Hepatocyte (in vitro differentiated cells): ENCODE measurements around the gene TESK1. TPM values are rescaled to one million over a fixed set of nuclear protein-coding genes. Genes with fewer than 3 reads are reported as not detected.
A peak's percentile ranks its signal among the peaks of the same experiment; 100 is the strongest.

Source experiments
- DNase-seq: peaks from one replicate; pipeline ENCODE4 v3.0.0-alpha.2; 2016; ENCODE audit warnings: low spot score
- H2AFZ ChIP-seq: fragments of 200-600 bp; sonication (generic); 2 replicates; pipeline ENCODE4 v1.6.0; 2016; ENCODE audit warnings: antibody characterized with exemption, mild to moderate bottlenecking
- H3K27ac ChIP-seq: fragments of 200-600 bp; sonication (generic); 2 replicates; pipeline ENCODE4 v1.5.1; 2016; ENCODE audit warnings: mild to moderate bottlenecking
- H3K27me3 ChIP-seq: fragments of 200-600 bp; sonication (generic); 2 replicates; pipeline ENCODE4 v1.6.1; 2016
- H3K36me3 ChIP-seq: fragments of 200-600 bp; sonication (generic); replicated peaks from 2 replicates; pipeline ENCODE4 v1.5.1; 2016; ENCODE audit warnings: low read depth; ENCODE audit not compliant: insufficient read depth
- H3K4me1 ChIP-seq: fragments of 200-600 bp; sonication (generic); 2 replicates; pipeline ENCODE4 v1.5.1; 2016; ENCODE audit warnings: mild to moderate bottlenecking, moderate library complexity; ENCODE audit not compliant: insufficient read depth
- H3K4me2 ChIP-seq: fragments of 200-600 bp; sonication (generic); 2 replicates; pipeline ENCODE4 v1.6.0; 2016
- H3K4me3 ChIP-seq: fragments of 200-600 bp; sonication (generic); 2 replicates; pipeline ENCODE4 v1.5.1; 2016; ENCODE audit warnings: mild to moderate bottlenecking
- H3K79me2 ChIP-seq: fragments of 200-600 bp; sonication (generic); 2 replicates; pipeline ENCODE4 v1.6.0; 2017; ENCODE audit warnings: mild to moderate bottlenecking
- H3K9me2 ChIP-seq: fragments of 200-600 bp; sonication (generic); replicated peaks from 2 replicates; pipeline ENCODE4 v1.6.0; 2017; ENCODE audit warnings: mild to moderate bottlenecking; ENCODE audit not compliant: insufficient read depth
- H3K9me3 ChIP-seq: fragments of 200-600 bp; sonication (generic); 2 replicates; pipeline ENCODE4 v1.5.1; 2016; ENCODE audit warnings: low read depth, mild to moderate bottlenecking
- H4K20me1 ChIP-seq: fragments of 200-600 bp; sonication (generic); 2 replicates; pipeline ENCODE4 v1.6.0; 2016; ENCODE audit warnings: mild to moderate bottlenecking; ENCODE audit not compliant: insufficient read depth, poor library complexity, severe bottlenecking
- CTCF ChIP-seq: fragments of 200-600 bp; sonication (generic); IDR thresholded peaks from 2 replicates; pipeline ENCODE4 v1.5.1; 2016; ENCODE audit warnings: antibody characterized with exemption, mild to moderate bottlenecking; ENCODE audit not compliant: poor library complexity
- EZH2 ChIP-seq: fragments of 200-600 bp; sonication (generic); IDR thresholded peaks from 2 replicates; pipeline ENCODE4 v1.6.1; 2016; ENCODE audit warnings: antibody characterized with exemption, mild to moderate bottlenecking, borderline replicate concordance
- EZH2phosphoT487 ChIP-seq: fragments of 200-600 bp; sonication (generic); IDR thresholded peaks from one replicate; pipeline ENCODE4 v1.6.1; 2018; ENCODE audit warnings: antibody characterized with exemption, mild to moderate bottlenecking, low read depth, moderate library complexity; ENCODE audit not compliant: unreplicated experiment, severe bottlenecking
- WGBS: methylation state at CpG from one replicate; pipeline ENCODE4 v1.1.6; 2016; ENCODE audit warnings: low lambda C conversion rate; ENCODE audit errors: missing lambda C conversion rate; 5-methylcytosine and 5-hydroxymethylcytosine counted together
- polyA plus RNA-seq: library from polyadenylated mRNA; unstranded; fragments of >200 nt; fragmentation: Nextera tagmentation; extraction: Ambion mirVana; gene quantifications from 2 replicates; pipeline ENCODE4 v1.2.1, GENCODE V29; 2016
- total RNA-seq: library from RNA; depleted of rRNA; stranded (reverse); fragments of >200 nt; gene quantifications from 2 replicates; pipeline ENCODE4 v1.2.3, GENCODE V29; 2014

Gene TESK1
- total and polyA plus RNA-seq, 2 experiments from 2014 or later = 17.4 to 30.3 TPM

GRCh38 chr9:35646153-35646532 lies 41.1 kb downstream of the TESK1 start:
- Histone ChIP-seq H3K27ac (peak overlapping the region; percentile 98), H3K9me3 (no peaks in the 10 kb centered on the region)
- WGBS = 2% methylated on average over 11 of the region's 11 CpGs

GRCh38 chr9:35646533-35647265 lies 41.6 kb downstream of the TESK1 start:
- Histone ChIP-seq H3K36me3 (no peaks in the 10 kb centered on the region), H4K20me1 (no peaks in the 10 kb centered on the region), H2AFZ (peak overlapping the region; percentile 91), H3K79me2 (no peaks in the 10 kb centered on the region), H3K9me2 (no peaks in the 10 kb centered on the region), H3K9me3 (no peaks in the 10 kb centered on the region), H3K27me3 (no peaks in the 10 kb centered on the region), H3K4me2 (peak overlapping the region; percentile 85), H3K27ac (peak overlapping the region; percentile 98), H3K4me1 (peaks cover 14% of the 10 kb centered on the region), H3K4me3 (peak overlapping the region; percentile 68)
- DNase-seq = peak; percentile 97
- TF ChIP-seq CTCF (peak; percentile 97), EZH2phosphoT487 (no peak), EZH2 (no peak)
- WGBS = 3% methylated on average over 43 of the region's 58 CpGs

More at GRCh38 chr9:35646153-35646532, 41.1 kb downstream of the TESK1 start:
- H2AFZ ChIP-seq = peak overlapping the region; percentile 86
- H3K79me2 ChIP-seq = no peaks in the 10 kb centered on the region
- DNase-seq = peak; percentile 83
- no peaks in the 10 kb centered on the region for H4K20me1 ChIP-seq
- no peak for TF ChIP-seq EZH2
- TF ChIP-seq EZH2phosphoT487 = no peak
- TF ChIP-seq CTCF = peak; percentile 32
- H3K4me1 ChIP-seq = peaks cover 14% of the 10 kb centered on the region
- no peaks in the 10 kb centered on the region for H3K9me2 ChIP-seq
- H3K4me2 ChIP-seq = peak overlapping the region; percentile 85
- H3K27me3 ChIP-seq = no peaks in the 10 kb centered on the region
- H3K4me3 ChIP-seq = peak overlapping the region; percentile 68
- H3K36me3 ChIP-seq = no peaks in the 10 kb centered on the region

- Histone ChIP-seq H3K9me2 (no peaks in the 10 kb centered on the region), H3K27me3 (no peaks in the 10 kb centered on the region), H4K20me1 (no peaks in the 10 kb centered on the region), H3K4me2 (no peak overlapping the region), H3K27ac (no peak overlapping the region), H3K4me3 (no peak overlapping the region), H2AFZ (no peak overlapping the region), H3K4me1 (peaks cover 19% of the 10 kb centered on the region), H3K9me3 (no peaks in the 10 kb centered on the region), H3K79me2 (no peaks in the 10 kb centered on the region), H3K36me3 (no peaks in the 10 kb centered on the region)
- DNase-seq = no peak
- 89% methylated on average over 26 of the region's 26 CpGs for WGBS
- TF ChIP-seq EZH2phosphoT487 (no peak), CTCF (no peak), EZH2 (no peak)
Measured at GRCh38 chr9:35649431-35650340, 44.6 kb downstream of the TESK1 start.
